Hair follicular keratinocyte (primary cell): Measurements from ENCODE around the gene ZFHX2. TPM values are rescaled to one million over a fixed set of nuclear protein-coding genes. Genes with fewer than 3 reads are reported as not detected.

Source experiments
- total RNA-seq: library from RNA; depleted of rRNA; stranded (reverse); fragments of >200 nt; gene quantifications from 2 replicates; pipeline ENCODE4 v1.2.3, GENCODE V29; 2015

ZFHX2 gene
- total RNA-seq: 0.23 TPM in 1 of 2 replicates, not detected in the other

DNA sequence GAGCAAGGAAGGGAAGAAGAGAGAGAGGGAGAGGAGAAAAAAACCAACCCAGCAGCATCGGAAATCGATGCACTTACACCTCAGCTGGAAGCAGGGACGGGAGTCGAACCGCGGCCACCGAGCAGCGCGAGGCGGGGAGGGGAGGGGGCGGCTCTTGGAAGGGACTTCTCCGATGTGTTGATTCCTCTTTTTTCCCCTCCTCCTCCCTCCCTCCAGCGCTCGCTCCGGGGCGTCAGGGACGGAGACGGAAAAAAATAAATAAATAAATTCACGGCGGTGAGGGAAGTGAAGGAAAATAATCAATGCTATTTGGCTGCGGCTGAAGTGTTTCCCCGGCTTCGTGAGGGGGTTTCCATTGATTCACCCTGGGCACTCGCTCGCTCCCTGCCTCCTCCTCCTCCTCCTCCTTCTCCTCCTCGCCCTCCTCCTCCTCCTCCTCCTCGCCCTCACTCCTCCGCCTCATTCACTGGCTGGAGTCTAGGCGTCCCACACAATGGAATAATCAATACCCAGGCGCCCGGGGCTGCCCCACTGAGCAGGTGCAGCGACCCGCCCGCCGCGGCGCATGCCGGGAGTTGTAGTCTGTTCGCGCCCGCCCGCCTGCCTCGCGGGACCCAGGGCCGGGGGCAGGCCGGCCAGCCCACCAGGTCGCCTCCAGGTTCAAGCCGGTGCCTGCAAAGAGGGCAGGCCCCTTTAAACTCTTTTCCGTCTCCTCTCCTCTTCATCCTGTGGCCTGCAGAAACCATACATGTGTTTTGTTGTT is at the start of gene ZFHX2:
TSS of gene ZFHX2 (minus strand) at position 500 of the 763 bp plus-strand sequence. CDS start 16,440 bp downstream, outside the sequence.

DNA sequence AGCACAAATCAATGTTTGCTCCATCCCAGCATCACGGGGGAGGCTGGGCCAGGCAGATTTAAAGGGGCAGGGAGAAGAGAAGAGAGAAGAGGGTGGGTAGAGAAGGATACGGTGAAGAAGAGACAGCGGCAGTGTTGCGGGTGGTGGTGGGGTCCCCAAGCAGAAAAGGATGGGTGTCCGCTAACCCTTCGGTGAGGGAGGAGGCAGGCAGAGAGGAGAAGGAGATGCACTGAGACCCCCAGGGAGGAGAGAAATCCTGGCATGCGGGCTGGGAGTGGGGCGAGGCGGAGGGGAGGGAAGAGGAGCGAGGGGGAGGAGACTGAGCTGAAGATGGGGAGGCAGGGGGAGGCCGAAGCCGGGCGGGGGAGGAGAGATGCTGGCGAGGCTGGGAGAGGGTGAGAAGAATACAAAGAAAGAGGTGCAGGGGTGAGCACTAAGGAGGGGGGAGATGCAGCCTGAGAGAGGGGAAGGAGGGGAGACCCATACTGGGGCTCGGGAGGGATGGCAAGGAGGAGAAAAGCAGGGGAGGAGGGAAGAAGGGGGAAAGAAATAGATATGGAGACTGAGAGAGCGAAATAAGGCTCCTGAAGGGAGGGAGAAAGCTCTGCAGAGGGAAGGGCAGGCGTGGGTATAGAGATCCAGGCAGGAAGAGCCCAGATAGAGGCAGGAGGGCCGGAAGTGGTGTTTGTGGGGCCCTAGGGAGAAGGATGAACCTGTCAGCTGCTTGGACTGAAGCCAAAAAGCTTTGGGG is 27.2 kb upstream of the ZFHX2 start, which contains the start of gene JPH4:
TSS of gene JPH4 (minus strand) at position 231 of the 751 bp plus-strand sequence. CDS start 1,337 bp downstream, outside the sequence.

DNA sequence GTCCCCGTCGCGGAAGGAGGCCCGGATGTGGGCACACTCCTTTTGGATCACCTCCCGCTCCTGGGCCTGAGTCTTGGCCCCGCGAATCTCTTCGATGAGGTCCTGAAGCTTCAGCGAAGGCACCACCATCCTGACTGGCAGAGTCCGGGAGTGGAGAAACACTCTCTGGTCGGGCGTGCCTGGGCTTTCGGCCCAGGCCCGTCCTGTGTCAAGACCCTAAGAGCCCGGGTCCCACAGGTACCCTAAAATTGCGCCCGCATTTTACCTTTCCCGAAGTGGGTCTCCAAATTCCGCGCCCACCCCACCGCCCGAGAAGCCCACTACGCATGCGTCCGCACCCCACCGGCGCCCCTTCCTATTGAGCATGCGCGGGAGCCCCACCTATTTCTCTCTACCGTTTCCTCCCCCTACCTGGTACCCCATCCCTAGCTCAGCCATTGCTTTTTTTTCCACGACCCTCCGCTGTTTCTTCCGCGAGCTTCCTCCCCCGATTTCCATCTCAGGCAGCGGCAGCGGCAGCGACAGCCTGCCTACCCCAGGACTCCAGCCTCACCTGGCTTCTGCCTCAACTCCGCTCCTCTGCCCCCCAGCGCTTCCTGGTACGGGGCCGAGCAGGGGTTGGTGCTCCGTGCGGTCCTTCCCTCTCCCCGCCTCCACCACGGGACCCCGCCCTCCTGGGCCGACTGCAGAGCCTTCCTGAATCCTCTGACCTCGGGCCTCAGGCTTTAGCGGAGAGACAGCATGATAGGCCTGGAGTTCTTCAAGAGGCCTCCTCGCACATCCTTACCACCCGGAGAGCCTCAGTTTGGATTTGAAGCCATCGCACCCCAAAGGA is 15.8 kb upstream of the ZFHX2 start, which contains the start of gene AP1G2:
TSS of gene AP1G2 (minus strand) at position 606 of the 835 bp plus-strand sequence. CDS start at position 129, 477 bp downstream.

DNA sequence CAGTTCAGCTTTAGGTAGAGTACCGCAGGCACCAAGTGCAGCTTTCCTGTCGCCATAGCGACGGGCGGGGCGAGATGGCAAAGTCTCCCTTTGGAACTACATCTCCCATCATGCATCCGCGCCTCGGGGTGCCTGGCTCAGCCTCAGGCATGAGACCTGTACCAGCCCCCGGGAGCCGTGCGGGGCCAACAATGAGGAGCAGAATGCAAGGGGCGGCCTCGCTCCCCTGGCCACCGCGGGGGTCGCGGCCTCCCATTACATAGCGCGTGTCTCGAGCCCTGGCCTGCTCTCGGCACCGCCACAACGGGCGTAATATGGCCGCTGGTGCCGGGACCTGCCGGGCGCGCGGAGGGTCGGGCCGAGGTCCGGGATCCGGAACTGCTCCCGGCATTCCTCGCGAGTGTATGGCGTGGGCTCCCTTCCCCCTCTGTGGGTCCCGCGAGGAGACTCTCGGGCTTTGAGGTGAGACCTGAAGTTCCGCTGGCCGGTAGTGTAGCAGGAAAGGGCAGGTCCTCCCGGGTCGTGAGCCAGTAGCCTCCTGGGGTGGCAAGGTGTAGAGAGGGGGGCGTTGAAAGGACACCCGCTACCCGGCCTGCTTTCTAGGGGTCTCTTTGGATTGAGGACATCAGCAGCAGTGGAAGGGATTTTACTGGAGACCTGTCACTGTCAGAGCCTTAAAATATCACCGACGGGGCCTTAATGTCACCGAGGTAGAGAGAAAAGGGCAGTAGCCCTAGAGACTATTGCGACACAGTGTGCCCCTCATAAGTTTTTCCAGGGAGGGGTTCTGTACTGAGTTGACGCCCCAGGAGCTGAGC is 4.5 kb upstream of the ZFHX2 start, which contains the start of gene THTPA:
TSS of gene THTPA (plus strand) at position 390 of the 818 bp plus-strand sequence. CDS start 487 bp downstream, outside the sequence.

Other genes starting within 250 kb of the ZFHX2 start
- 0.70 and 3.3 TPM in 2 replicates for gene PPP1R3E, start 248.9 kb downstream of the ZFHX2 start, total RNA-seq
- gene BCL2L2, start 244.9 kb downstream of the ZFHX2 start, total RNA-seq: 25.4 and 25.6 TPM in 2 replicates
- gene PABPN1, start 230.3 kb downstream of the ZFHX2 start, total RNA-seq: 34.5 and 56.2 TPM in 2 replicates
- 1.4 and 5.9 TPM in 2 replicates for gene SLC22A17, start 198.9 kb downstream of the ZFHX2 start, total RNA-seq
- 8.2 and 10.1 TPM in 2 replicates for gene EFS, start 186.6 kb downstream of the ZFHX2 start, total RNA-seq
- not detected in 2 replicates for gene IL25, start 179.0 kb downstream of the ZFHX2 start, total RNA-seq
- gene CMTM5, start 174.7 kb downstream of the ZFHX2 start, total RNA-seq: not detected in 2 replicates
- not detected in 2 replicates for gene MYH6, start 143.5 kb downstream of the ZFHX2 start, total RNA-seq
- gene MYH7, start 116.1 kb downstream of the ZFHX2 start, total RNA-seq: not detected in 2 replicates
- gene NGDN, start 82.1 kb downstream of the ZFHX2 start, total RNA-seq: 21.9 and 37.1 TPM in 2 replicates
- gene THTPA, start 4.5 kb upstream of the ZFHX2 start, total RNA-seq: 2.7 and 4.8 TPM in 2 replicates
- 53.6 and 70.6 TPM in 2 replicates for gene AP1G2, start 16.0 kb upstream of the ZFHX2 start, total RNA-seq
- gene JPH4, start 27.0 kb upstream of the ZFHX2 start, total RNA-seq: not detected in 2 replicates
- gene DHRS2, start 84.6 kb upstream of the ZFHX2 start, total RNA-seq: 0.31 TPM in 1 of 2 replicates, not detected in the other